ENCODE data around the gene ISOC1. TPM values are rescaled to one million over a fixed set of nuclear protein-coding genes. Genes with fewer than 3 reads are reported as not detected.

Gene ISOC1
- total and polyA plus RNA-seq, 10 of the 15 experiments (the other 5 are each of a cell fraction or from before 2014, with no cell fraction given): 12.6 to 61.8 (median 29.9) TPM

GRCh38 chr5:129053438-129053837 lies 41.1 kb upstream of the ISOC1 start (continued):
- no peak for TF ChIP-seq CUX1 (IDR thresholded peaks at IDR 0.05; ENCODE audit: insufficient replicate concordance, low read depth, low read length)
- TF ChIP-seq PML (IDR thresholded peaks at IDR 0.05; ENCODE audit: low read length): no peak
- TF ChIP-seq FOS (IDR thresholded peaks at IDR 0.05; ENCODE audit: borderline replicate concordance, extremely low read depth, insufficient read length): no peak
- TF ChIP-seq NR2F1 (conservative IDR thresholded peaks at IDR 0.05): no peak
- no peak for TF ChIP-seq HDGF (IDR thresholded peaks at IDR 0.05)
- TF ChIP-seq SMC3 (IDR thresholded peaks at IDR 0.05; ENCODE audit: borderline replicate concordance, low read length): no peak
- no peak for TF ChIP-seq POLR2A (IDR thresholded peaks at IDR 0.05; ENCODE audit: low read depth, low read length)
- TF ChIP-seq SREBF1 (IDR thresholded peaks at IDR 0.05; ENCODE audit: low read length): no peak
- no peak for TF ChIP-seq IKZF2 (IDR thresholded peaks at IDR 0.05)
- TF ChIP-seq SP1 (IDR thresholded peaks at IDR 0.05; ENCODE audit: low read depth, low read length): no peak
- TF ChIP-seq IRF3 (IDR thresholded peaks at IDR 0.05): no peak
- TF ChIP-seq, protein P1, sequence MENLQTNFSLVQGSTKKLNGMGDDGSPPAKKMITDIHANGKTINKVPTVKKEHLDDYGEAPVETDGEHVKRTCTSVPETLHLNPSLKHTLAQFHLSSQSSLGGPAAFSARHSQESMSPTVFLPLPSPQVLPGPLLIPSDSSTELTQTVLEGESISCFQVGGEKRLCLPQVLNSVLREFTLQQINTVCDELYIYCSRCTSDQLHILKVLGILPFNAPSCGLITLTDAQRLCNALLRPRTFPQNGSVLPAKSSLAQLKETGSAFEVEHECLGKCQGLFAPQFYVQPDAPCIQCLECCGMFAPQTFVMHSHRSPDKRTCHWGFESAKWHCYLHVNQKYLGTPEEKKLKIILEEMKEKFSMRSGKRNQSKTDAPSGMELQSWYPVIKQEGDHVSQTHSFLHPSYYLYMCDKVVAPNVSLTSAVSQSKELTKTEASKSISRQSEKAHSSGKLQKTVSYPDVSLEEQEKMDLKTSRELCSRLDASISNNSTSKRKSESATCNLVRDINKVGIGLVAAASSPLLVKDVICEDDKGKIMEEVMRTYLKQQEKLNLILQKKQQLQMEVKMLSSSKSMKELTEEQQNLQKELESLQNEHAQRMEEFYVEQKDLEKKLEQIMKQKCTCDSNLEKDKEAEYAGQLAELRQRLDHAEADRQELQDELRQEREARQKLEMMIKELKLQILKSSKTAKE (IDR thresholded peaks at IDR 0.05; ENCODE audit: low read depth, poor library complexity, severe bottlenecking): no peak
- TF ChIP-seq YBX1 (IDR thresholded peaks at IDR 0.05): no peak
- TF ChIP-seq NFXL1 (IDR thresholded peaks at IDR 0.05; ENCODE audit: borderline replicate concordance): no peak
